GM12878 (cell line): Measurements from ENCODE around the gene MEX3C. TPM values are rescaled to one million over a fixed set of nuclear protein-coding genes. Genes with fewer than 3 reads are reported as not detected.

ENCODE experiments used
- ATAC-seq: fragments of 200-7000 bp; cut with Tn5 transposase; 3 replicates; pipeline ENCODE4 v1.9.1; 2020; ENCODE audit warnings: mild to moderate bottlenecking, moderate library complexity
- BruUV-seq: library from RNA; stranded (reverse); fragments of 400-500 nt; replicated peaks from 2 replicates; lab custom pipeline; 2021; lab: Mats Ljungman, UMichigan
- CTCF ChIA-PET: fragments of 300-600 bp; sonication (Branson Sonifier 250); formaldehyde crosslinking; extraction: SDS; loops from one replicate; lab custom pipeline; 2021; ENCODE audit warnings: inconsistent platforms; lab: Yijun Ruan, JAX
- POLR2A ChIA-PET: fragments of 350-600 bp; formaldehyde crosslinking; extraction: SDS; loops from one replicate; lab custom pipeline; 2021; ENCODE audit warnings: inconsistent platforms; lab: Charles Lee
- RAD21 ChIA-PET: fragments of 300-600 bp; sonication (Branson Sonifier 250); formaldehyde crosslinking; loops from one replicate; lab custom pipeline; 2023; ENCODE audit warnings: antibody characterized with exemption; ENCODE audit not compliant: unreplicated experiment; lab: Charles Lee
- SMC1A ChIA-PET: fragments of 300-600 bp; sonication (Branson Sonifier 250); formaldehyde crosslinking; loops from one replicate; lab custom pipeline; 2023; ENCODE audit not compliant: unreplicated experiment, uncharacterized antibody; lab: Charles Lee
- DNase-seq: peaks from one replicate; pipeline ENCODE4 v3.0.0-alpha.2; 2011; ENCODE audit warnings: low read depth, low spot score
- FAIRE-seq: peaks from 3 replicates; lab custom pipeline; 2011; peaks lifted over from hg19 to GRCh38; lab: Jason Lieb, UNC
- H2AFZ ChIP-seq: 2 replicates; pipeline ENCODE4 v1.6.0; 2011; ENCODE audit warnings: low read depth, low read length, control low read depth; ENCODE audit not compliant: control insufficient read depth
- H3K27ac ChIP-seq: 2 replicates; pipeline ENCODE4 v1.5.1; 2011; ENCODE audit warnings: control low read depth; ENCODE audit not compliant: control insufficient read depth, insufficient read depth
- H3K27me3 ChIP-seq, 2 experiments: replicated peaks in 1 of 2; 2 replicates each; pipeline versions ENCODE4 v1.6.0 to v1.6.1; 2011; ENCODE audit warnings: low read length in 1 of 2; ENCODE audit not compliant: control insufficient read depth in 2 of 2, insufficient read depth in 2 of 2
- H3K36me3 ChIP-seq, 2 experiments: 2 replicates each; pipeline ENCODE4 v1.5.1; 2011; ENCODE audit warnings: low read length in 1 of 2; ENCODE audit not compliant: control insufficient read depth in 2 of 2, insufficient read depth in 2 of 2
- H3K4me1 ChIP-seq: 2 replicates; pipeline ENCODE4 v1.6.1; 2011; ENCODE audit warnings: mild to moderate bottlenecking, low read length, moderate library complexity, mixed read lengths; ENCODE audit not compliant: control insufficient read depth, insufficient read depth
- H3K4me2 ChIP-seq: 2 replicates; pipeline ENCODE4 v1.6.0; 2011; ENCODE audit warnings: control low read depth; ENCODE audit not compliant: control insufficient read depth, insufficient read depth
- H3K4me3 ChIP-seq: fragments of 200-600 bp; sonication (generic); 2 replicates; pipeline ENCODE4 v1.5.1; 2016
- H3K79me2 ChIP-seq: 2 replicates; pipeline ENCODE4 v1.6.0; 2011; ENCODE audit warnings: low read length; ENCODE audit not compliant: control insufficient read depth, insufficient read depth
- H3K9ac ChIP-seq: 2 replicates; pipeline ENCODE4 v1.8.0; 2011; ENCODE audit warnings: low read length, control low read depth, mixed read lengths; ENCODE audit not compliant: control insufficient read depth, insufficient read depth
- H3K9me3 ChIP-seq: replicated peaks from 3 replicates; pipeline ENCODE4 v1.5.1; 2011; ENCODE audit warnings: mild to moderate bottlenecking, low read length; ENCODE audit not compliant: control insufficient read depth, insufficient read depth
- H4K20me1 ChIP-seq: 2 replicates; pipeline ENCODE4 v1.6.0; 2011; ENCODE audit not compliant: control insufficient read depth, insufficient read depth
- ASH2L ChIP-seq: fragments of 300-600, 200-600 bp; sonication (generic); IDR thresholded peaks from 2 replicates; pipeline ENCODE4 v1.6.1; 2017; ENCODE audit warnings: low read depth, mild to moderate bottlenecking, borderline replicate concordance
- BCL11A ChIP-seq: IDR thresholded peaks from 2 replicates; pipeline ENCODE4 v1.6.1; 2011; ENCODE audit warnings: low read depth, low read length
- CREB1 ChIP-seq: IDR thresholded peaks from 2 replicates; pipeline ENCODE4 v1.6.1; 2012; ENCODE audit warnings: low read depth, mild to moderate bottlenecking, inconsistent platforms
- FOS ChIP-seq: IDR thresholded peaks from 3 replicates; pipeline ENCODE4 v1.6.1; 2011; ENCODE audit warnings: borderline replicate concordance; ENCODE audit not compliant: insufficient read length; ENCODE audit errors: extremely low read depth
- GATAD2B ChIP-seq: fragments of 450-650 bp; conservative IDR thresholded peaks from 2 replicates; pipeline ENCODE4 v1.6.1; 2017; ENCODE audit warnings: low read depth, mild to moderate bottlenecking, moderate library complexity
- IKZF2 ChIP-seq, 2 experiments: fragments of 450-650 bp; IDR thresholded peaks; 2 replicates each; pipeline ENCODE4 v1.6.1; 2017; ENCODE audit warnings: mild to moderate bottlenecking in 2 of 2, moderate library complexity in 2 of 2
- KDM1A ChIP-seq: fragments of 200-600 bp; sonication (generic); IDR thresholded peaks from 2 replicates; pipeline ENCODE4 v1.6.1; 2016; ENCODE audit warnings: borderline replicate concordance
- MTA2 ChIP-seq: fragments of 450-650 bp; IDR thresholded peaks from 2 replicates; pipeline ENCODE4 v1.6.1; 2016; ENCODE audit warnings: low read depth, mild to moderate bottlenecking, moderate library complexity
- MYB ChIP-seq: fragments of 150-350 bp; IDR thresholded peaks from 2 replicates; pipeline ENCODE4 v1.6.1; 2014; ENCODE audit warnings: mild to moderate bottlenecking, low read depth, low read length, borderline replicate concordance
- NFYA ChIP-seq: IDR thresholded peaks from 2 replicates; pipeline ENCODE4 v1.6.1; 2011; ENCODE audit warnings: low read depth, mild to moderate bottlenecking, low read length, improper control_type of control experiment, borderline replicate concordance
- NR2F1 ChIP-seq: fragments of 450-650 bp; conservative IDR thresholded peaks from 2 replicates; pipeline ENCODE4 v1.6.1; 2017; ENCODE audit warnings: mild to moderate bottlenecking
- RFX5 ChIP-seq: IDR thresholded peaks from 2 replicates; pipeline ENCODE4 v1.6.1; 2011; ENCODE audit warnings: low read depth, low read length, improper control_type of control experiment
- RUNX3 ChIP-seq: IDR thresholded peaks from 2 replicates; pipeline ENCODE4 v1.6.1; 2012; ENCODE audit warnings: low read length, inconsistent platforms
- SMC3 ChIP-seq: IDR thresholded peaks from 2 replicates; pipeline ENCODE4 v1.6.1; 2011; ENCODE audit warnings: low read length, improper control_type of control experiment, borderline replicate concordance
- SREBF1 ChIP-seq: IDR thresholded peaks from 2 replicates; pipeline ENCODE4 v1.6.1; 2012; ENCODE audit warnings: mild to moderate bottlenecking, low read length
- TAF1 ChIP-seq: IDR thresholded peaks from 2 replicates; pipeline ENCODE4 v1.6.1; 2011; ENCODE audit warnings: mild to moderate bottlenecking, low read depth, low read length, borderline replicate concordance
- TCF12 ChIP-seq: IDR thresholded peaks from 2 replicates; pipeline ENCODE4 v1.6.1; 2011; ENCODE audit warnings: low read depth, mild to moderate bottlenecking, low read length
- WGBS: methylation state at CpG from one replicate; pipeline ENCODE4 v1.1.6; 2016; ENCODE audit warnings: low lambda C conversion rate; ENCODE audit not compliant: insufficient replicate concordance, insufficient coverage; ENCODE audit errors: missing lambda C conversion rate; 5-methylcytosine and 5-hydroxymethylcytosine counted together
- in situ Hi-C: fragments of 300-500 bp; cut with MboI; formaldehyde crosslinking; loops from 9 replicates; pipeline ENCODE4 v1.14.3; 2018; ENCODE audit warnings: mixed read lengths
- intact Hi-C: fragments of 100-400 bp; cut with micrococcal nuclease; formaldehyde crosslinking; loops from one replicate; pipeline ENCODE4 v1.14.2; 2022; ENCODE audit not compliant: unreplicated experiment
- polyA plus RNA-seq, 11 experiments: library from polyadenylated mRNA; depleted of rRNA in 4 of 11; unstranded in 6 of 11; stranded (reverse) in 5 of 11; fragments of >200 nt; fragmentation: Nextera tagmentation in 4 of 11; fragmentation: Illumina TruSeq in 1 of 11; extraction: Ambion mirVana in 4 of 11; extraction: Trizol in 1 of 11; gene quantifications; 1 replicate in 1 of 11; 2 replicates in 10 of 11; pipeline versions ENCODE4 v1.2.1 to v1.2.3, GENCODE V29; 2011 to 2016; ENCODE audit warnings: inconsistent platforms in 2 of 11, missing spikeins in 2 of 11, low read depth in 1 of 11
- total RNA-seq, 4 experiments: library from RNA; depleted of rRNA in 3 of 4; stranded (reverse); fragments of >200 nt in 3 of 4; fragmentation: Illumina TruSeq in 1 of 4; extraction: Trizol in 1 of 4; gene quantifications; 2 replicates each; pipeline versions ENCODE4 v1.2.1 to v1.2.3, GENCODE V29; 2013 to 2021
- TF ChIP-seq, protein P1 (sequence below): fragments of 450-650 bp; IDR thresholded peaks from 2 replicates; pipeline ENCODE4 v1.6.1; 2017; ENCODE audit warnings: borderline replicate concordance
- TF ChIP-seq, protein P2 (sequence below): IDR thresholded peaks from 2 replicates; pipeline ENCODE4 v1.6.1; 2012; ENCODE audit warnings: low read depth, low read length, improper control_type of control experiment
- TF ChIP-seq, protein P3 (sequence below): fragments of 450-650 bp; conservative IDR thresholded peaks from 2 replicates; pipeline ENCODE4 v1.6.1; 2017; ENCODE audit warnings: mild to moderate bottlenecking, moderate library complexity

MEX3C gene
- total and polyA plus RNA-seq, 10 of the 15 experiments (the other 5 are each of a cell fraction or from before 2014, with no cell fraction given) = 6.7 to 48.8 (median 21.3) TPM

DNA sequence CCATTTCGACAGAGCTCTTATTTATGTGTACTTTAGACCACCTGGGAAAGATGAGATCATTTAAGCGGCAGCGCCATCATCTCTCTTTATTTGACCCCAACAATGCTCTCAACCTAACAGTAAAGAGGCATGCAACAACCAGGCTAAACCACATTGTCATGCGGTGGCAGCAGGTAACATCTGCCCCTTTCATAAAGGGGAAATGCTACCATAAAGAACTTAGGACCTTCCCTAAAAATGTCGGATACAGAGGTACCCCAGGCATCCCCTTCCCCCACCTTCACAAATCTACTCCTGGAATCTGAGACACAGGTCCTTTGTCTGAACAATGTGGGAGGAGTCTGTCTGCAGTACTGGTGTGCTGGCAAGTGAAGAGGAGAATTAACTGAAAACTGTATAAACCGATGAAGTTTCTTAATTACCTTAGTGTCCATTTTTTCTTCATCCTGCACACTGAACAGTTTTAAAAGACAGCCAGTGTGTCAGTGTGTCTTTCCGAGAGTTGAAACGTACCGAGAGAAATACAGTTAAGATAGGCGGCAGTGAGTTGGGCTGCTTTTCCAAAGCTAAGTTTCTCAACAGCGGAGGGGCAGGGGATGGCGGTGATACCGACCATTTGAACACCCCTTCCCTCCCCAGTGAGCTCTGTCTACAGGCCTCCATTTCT, 1.9 kb downstream of the MEX3C start:
- BruUV-seq = TSS peak; percentile 46
- under 1% methylated on average over 13 of the region's 13 CpGs for WGBS
- Histone ChIP-seq H2AFZ (peak overlapping the region; percentile 38), H3K36me3 (no peaks in the 10 kb centered on the region), H3K4me1 (peaks cover 7% of the 10 kb centered on the region), H3K4me2 (peak overlapping the region; percentile 56), H3K9ac (peak overlapping the region; percentile 98), H3K27me3 (no peaks in the 10 kb centered on the region), H3K4me3 (peak overlapping the region; percentile 69), H4K20me1 (no peaks in the 10 kb centered on the region), H3K27ac (peak overlapping the region; percentile 95), H3K9me3 (no peaks in the 10 kb centered on the region; the same call in 2 of the 3 replicates), H3K79me2 (peaks cover 63% of the 10 kb centered on the region)
- SMC1A ChIA-PET = interaction anchor here (0.8 to 8.1 kb wide), 12 partner anchors 12 to 164 kb away, joined by 3 to 79 read pairs (median 4); no protein-coding TSS in a partner anchor
- no peak for DNase-seq
- FAIRE-seq = peak; percentile 35
- peak; percentile 9 for ATAC-seq
- CTCF ChIA-PET = interaction anchor here (0.6 to 1.8 kb wide), 5 partner anchors 9 to 540 kb away, joined by 3 to 10 read pairs (median 7); no protein-coding TSS in a partner anchor
- RAD21 ChIA-PET = interaction anchor here (0.7 to 3.7 kb wide), 13 partner anchors 8 to 315 kb away, joined by 3 to 31 read pairs (median 3); partner anchors contain the start of gene SMAD4
- POLR2A ChIA-PET = interaction anchor here (0.8 to 4.8 kb wide), 11 partner anchors 9 to 560 kb away, joined by 3 to 47 read pairs (median 4); no protein-coding TSS in a partner anchor
- in situ Hi-C loops = loop anchor here (10.0 kb wide), 1 partner anchor 311 kb away; no protein-coding TSS in a partner anchor
- intact Hi-C loops = loop anchor here (2.0 to 10.0 kb wide), 4 partner anchors 43 to 529 kb away; partner anchors contain the start of genes ELAC1 and ME2
- peak; percentile 32; the same call in 1 of the 2 replicates for TF ChIP-seq NR2F1
- TF ChIP-seq, protein P1, sequence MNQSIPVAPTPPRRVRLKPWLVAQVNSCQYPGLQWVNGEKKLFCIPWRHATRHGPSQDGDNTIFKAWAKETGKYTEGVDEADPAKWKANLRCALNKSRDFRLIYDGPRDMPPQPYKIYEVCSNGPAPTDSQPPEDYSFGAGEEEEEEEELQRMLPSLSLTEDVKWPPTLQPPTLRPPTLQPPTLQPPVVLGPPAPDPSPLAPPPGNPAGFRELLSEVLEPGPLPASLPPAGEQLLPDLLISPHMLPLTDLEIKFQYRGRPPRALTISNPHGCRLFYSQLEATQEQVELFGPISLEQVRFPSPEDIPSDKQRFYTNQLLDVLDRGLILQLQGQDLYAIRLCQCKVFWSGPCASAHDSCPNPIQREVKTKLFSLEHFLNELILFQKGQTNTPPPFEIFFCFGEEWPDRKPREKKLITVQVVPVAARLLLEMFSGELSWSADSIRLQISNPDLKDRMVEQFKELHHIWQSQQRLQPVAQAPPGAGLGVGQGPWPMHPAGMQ = no peak
- 0 out of 2 replicates have a peak, but pooled peaks have one; percentile 16 for TF ChIP-seq SMC3
- 0 out of 2 replicates have a peak, but pooled peaks have one; percentile 10 for TF ChIP-seq TAF1
- no peak for TF ChIP-seq GATAD2B
- no peak for TF ChIP-seq MYB
- TF ChIP-seq NFYA = no peak
- TF ChIP-seq IKZF2 (IDR thresholded peaks at IDR 0.05) = peak; percentile 32 to 44; a peak in 2 of 4 replicates
- TF ChIP-seq, protein P2, sequence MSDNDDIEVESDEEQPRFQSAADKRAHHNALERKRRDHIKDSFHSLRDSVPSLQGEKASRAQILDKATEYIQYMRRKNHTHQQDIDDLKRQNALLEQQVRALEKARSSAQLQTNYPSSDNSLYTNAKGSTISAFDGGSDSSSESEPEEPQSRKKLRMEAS = peak; percentile 38; the same call in 1 of the 2 replicates
- TF ChIP-seq RFX5 = no peak
- TF ChIP-seq RUNX3 = peak; percentile 69
- TF ChIP-seq ASH2L = no peak
- peak; percentile 30; the same call in 1 of the 2 replicates for TF ChIP-seq MTA2
- no peak for TF ChIP-seq SREBF1
- no peak for TF ChIP-seq CREB1
- TF ChIP-seq, protein P3, sequence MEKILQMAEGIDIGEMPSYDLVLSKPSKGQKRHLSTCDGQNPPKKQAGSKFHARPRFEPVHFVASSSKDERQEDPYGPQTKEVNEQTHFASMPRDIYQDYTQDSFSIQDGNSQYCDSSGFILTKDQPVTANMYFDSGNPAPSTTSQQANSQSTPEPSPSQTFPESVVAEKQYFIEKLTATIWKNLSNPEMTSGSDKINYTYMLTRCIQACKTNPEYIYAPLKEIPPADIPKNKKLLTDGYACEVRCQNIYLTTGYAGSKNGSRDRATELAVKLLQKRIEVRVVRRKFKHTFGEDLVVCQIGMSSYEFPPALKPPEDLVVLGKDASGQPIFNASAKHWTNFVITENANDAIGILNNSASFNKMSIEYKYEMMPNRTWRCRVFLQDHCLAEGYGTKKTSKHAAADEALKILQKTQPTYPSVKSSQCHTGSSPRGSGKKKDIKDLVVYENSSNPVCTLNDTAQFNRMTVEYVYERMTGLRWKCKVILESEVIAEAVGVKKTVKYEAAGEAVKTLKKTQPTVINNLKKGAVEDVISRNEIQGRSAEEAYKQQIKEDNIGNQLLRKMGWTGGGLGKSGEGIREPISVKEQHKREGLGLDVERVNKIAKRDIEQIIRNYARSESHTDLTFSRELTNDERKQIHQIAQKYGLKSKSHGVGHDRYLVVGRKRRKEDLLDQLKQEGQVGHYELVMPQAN = 0 out of 2 replicates have a peak, but pooled peaks have one; percentile 20
- no peak for TF ChIP-seq KDM1A
- TF ChIP-seq TCF12 = no peak
- TF ChIP-seq BCL11A = 0 out of 2 replicates have a peak, but pooled peaks have one; percentile 7
- TF ChIP-seq FOS = no peak
